DMS 273 treated with DMSO at 0.1 percent for 48 hours (cell line): ENCODE results near the gene PHLDB3.
"Not testable (repeated sequence)": the region's sequence is repeated elsewhere in the genome, so short reads cannot be mapped to it uniquely, and the experiment has no call there.

ENCODE experiments used
- DNase-seq: peaks from one replicate; lab custom pipeline; 2025; lab: John Stamatoyannopoulos, UW

The PHLDB3 gene

DNA sequence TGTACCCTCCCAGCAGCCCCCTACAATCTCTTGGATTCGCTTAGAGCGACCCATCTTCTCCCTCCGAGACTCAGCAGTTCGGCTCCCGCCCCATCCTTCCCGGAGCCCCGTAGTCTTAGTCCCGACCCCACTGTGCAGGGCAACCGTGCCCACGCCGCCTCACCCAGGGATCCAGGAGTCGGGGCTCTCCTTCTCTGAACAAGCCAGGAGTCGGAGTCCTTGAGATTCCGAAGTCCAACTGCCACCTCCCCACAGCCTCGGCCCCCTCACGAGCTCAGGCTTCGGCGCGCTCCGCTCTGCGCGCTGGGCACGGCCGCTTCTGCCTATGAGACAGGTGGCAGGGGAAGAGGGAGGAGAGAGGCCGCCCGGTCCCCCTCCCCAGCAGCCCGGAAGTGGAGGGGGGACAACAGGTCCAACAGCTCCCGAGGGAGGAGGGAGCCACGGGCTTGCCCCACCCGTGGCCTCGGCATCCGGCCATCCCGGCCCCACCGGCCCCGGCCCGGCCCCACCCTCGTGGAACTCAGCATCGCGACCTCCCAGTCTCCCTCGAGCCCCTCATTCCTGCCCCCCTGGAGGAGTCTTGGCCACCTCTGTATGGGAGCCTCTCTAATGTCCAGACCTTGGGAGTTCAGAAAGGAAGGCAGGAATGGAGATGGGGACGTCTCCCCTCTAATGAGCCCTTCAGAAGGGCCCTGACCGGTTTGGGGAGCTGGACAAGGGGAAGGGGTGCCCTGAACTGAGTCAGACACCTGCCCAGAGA lies at the start of gene PHLDB3:
Gene PHLDB3 (minus strand): TSS at position 321 of the 760 bp plus-strand sequence. CDS start 628 bp downstream, outside the sequence.
- no peak for DNase-seq

DNA sequence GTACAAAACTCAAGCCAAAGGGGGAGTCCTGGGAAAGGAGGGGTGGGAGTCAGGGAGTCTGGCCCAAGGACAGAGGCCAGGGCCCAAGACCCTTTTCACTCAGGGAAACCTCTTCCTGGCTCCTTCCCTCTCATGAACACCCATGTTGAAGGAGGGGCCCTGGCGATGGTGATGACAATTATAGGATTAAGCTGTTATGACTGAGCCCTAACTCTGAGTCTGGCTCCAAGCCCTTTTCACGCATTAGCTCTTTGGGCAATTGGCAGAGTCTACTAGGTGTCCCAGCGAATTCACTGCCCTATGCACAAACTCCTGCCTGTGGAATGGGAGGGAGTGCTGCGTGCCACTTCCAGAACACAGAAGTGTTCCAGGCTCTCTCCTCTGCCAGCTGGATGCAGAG lies 49.1 kb upstream of the PHLDB3 start:
- DNase-seq = no peak

DNA sequence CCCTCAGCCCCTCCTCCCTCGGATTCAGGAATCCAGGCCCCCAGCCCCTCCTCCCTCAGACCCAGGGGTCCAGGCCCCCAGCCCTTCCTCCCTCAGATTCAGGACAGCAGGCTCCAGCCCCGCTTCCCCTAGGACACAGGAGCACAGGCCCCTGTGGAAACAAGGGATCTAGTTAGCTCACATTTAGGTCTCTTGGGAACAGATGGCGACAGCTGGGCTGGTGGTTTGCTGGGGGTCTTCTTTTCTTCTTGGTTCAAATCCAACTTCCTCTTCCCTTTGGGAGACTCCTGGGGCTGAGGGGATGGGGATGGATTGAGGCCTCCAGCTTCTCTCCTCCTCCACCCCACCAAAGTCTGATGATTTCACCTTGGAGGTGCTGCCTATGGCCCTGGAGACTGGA lies 48.1 kb upstream of the PHLDB3 start:
- DNase-seq = no peak

DNA sequence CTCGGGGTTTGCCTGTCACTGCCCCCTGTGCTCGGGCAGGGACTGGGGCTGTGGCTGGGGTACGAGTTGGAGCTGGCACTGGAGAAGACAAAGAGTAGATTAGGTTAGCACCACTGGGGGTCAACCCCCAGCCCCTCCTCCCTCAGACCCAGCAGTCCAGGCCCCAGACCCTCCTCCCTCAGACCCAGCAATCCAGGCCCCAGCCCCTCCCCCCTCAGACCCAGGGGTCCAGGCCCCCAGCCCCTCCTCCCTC lies 47.6 kb upstream of the PHLDB3 start:
- no peak for DNase-seq

DNA sequence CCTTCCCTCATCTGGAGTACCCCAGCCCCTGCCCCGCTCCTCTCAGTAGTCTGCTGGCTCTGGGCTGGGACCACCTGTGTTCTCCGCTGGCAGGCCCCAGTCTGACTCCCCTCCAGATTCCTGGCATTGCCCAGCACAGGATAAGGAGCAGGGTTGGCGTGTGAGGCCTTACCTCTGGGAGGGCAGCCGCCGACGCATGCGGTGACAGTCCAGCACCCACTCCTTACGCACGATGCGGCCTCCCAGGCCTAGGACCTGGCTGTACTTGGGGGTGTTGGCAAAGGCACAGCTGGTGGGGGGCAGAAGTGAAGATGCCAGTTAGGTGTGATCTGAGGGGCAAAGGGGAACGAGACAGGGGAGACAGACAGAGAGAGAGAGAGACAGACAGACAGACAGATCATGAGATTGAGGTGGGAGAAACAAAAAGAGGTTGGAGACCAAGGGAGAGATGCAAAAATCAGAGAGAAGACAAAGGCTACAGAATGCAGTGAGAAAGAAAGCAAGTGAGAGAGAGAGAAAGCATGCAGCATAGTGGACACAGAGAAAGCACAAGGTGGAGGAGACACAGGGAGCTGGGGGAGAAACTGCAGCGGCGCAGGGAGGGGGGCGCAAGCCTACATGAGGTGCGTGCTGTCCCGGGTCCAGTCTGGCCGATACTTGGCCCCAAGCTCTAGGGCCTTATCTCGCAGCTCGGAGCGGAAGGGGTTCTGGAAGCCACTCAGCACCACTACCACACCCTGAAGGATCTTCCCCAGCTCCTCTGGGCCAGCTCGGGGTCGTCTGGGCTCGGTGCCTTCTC lies 47.1 kb upstream of the PHLDB3 start:
- DNase-seq = no peak

DNA sequence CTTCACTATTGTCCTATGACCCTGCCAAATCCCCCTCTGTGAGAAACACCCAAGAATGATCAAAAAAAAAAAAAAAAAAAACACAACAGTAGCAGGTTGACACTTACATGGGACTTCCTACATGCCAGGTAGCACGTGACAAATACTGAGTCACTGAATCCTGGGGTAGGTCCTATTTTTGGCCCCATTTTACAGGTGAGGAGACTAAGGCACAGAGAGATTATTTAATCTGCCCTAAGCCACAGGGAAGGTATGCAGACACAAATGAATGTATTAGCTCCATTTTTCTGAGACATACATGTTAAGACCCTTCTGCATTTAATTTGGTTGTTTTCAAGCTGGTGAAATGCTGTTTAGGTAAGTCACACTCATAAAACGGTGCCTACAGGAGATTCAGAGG lies 44.2 kb upstream of the PHLDB3 start:
- DNase-seq = no peak

DNA sequence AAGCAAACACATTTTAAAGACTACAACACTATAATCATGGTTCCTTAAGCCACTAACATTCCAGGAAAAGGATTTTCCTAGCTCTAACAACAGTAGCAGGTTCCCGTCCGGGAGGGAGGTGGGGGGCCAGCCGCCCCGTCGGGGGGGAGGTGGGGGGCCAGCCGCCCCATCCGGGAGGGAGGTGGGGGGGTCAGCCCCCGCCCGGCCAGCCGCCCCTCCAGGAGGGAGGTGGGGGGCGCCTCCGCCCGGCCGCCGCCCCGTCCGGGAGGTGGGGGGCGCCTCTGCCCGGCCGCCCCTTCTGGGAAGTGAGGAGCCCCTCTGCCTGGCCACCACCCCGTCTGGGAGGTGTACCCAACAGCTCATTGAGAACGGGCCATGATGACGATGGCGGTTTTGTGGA lies 43.4 kb upstream of the PHLDB3 start:
- not testable (repeated sequence) for DNase-seq

DNA sequence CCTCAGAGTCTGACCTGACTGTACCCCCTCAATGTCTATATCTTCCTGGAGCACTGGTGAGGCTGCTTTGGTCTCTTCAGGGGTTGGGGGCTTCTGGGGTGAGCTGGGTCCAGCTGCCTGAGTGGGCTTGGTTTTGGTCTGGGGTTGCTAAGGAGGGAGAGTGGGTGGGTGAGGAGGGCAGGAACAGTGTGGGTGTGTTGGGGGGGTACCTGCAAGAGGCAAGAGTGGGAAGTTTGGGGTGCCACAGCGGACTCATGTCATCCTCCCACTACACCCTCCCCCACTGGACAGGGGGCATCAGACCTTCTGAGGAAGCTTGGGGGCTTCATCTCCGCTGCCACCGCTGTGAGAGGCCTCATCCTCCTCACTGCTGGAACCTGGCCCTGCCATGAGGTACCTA lies 42.0 kb upstream of the PHLDB3 start:
- no peak for DNase-seq

DNA sequence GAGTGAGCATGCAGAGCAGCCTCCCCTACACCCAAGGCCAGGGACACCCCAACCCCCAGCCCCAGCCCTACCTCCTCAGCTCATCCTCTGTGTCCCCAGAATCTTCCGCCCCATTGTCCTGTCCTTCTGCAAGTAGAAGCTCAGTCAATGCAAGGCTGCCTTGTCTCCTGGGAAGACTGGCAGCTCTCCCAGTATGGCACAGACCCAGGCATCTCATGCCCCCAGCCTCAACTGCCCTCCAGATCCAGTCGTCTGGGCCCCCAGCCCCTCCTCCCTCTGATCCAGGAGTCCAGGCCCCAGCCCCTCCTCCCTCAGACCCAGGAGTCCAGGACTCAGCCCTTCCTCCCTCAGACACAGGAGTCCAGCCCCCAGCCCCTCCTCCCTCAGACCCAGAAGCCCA lies 41.4 kb upstream of the PHLDB3 start:
- no peak for DNase-seq

DNA sequence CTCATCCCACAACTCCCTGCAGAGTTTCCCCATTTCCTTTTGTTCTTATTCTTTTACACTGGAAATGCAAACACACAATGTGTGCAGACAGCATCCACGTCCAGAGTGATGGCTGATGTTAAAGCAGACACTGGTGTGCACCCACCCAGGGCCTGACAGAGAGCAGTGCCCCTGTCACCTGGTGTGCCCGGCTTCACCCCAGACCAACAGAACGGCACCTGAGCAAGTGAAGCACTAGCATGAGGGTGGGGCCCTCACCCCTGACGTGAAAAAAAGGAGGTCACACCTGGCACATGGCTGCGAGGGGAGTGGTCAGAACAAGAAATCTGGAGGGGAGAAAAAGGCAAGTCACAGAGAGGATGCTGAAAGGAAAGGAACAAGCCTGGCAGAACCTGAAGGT lies 40.7 kb upstream of the PHLDB3 start:
- no peak for DNase-seq

DNA sequence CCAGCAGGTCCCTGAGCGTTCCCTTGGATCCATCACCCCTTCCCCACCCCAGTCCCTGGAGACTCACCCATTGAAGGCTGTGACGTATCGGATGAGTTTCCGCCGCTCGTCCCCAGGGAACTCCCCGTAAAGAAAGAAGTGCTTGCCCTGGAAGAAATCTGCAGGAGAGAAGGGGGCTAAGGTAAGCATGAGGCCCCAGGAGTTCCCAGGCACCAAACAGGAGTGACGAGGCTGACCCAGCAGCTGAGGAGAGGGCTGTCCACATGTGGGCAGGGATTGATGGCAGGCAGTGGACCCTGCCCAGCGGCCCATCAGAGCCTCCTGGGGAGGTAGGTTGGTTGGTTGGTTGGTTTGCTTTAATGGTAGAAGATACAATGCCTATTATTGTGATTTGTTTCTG lies 39.5 kb upstream of the PHLDB3 start:
- no peak for DNase-seq

DNA sequence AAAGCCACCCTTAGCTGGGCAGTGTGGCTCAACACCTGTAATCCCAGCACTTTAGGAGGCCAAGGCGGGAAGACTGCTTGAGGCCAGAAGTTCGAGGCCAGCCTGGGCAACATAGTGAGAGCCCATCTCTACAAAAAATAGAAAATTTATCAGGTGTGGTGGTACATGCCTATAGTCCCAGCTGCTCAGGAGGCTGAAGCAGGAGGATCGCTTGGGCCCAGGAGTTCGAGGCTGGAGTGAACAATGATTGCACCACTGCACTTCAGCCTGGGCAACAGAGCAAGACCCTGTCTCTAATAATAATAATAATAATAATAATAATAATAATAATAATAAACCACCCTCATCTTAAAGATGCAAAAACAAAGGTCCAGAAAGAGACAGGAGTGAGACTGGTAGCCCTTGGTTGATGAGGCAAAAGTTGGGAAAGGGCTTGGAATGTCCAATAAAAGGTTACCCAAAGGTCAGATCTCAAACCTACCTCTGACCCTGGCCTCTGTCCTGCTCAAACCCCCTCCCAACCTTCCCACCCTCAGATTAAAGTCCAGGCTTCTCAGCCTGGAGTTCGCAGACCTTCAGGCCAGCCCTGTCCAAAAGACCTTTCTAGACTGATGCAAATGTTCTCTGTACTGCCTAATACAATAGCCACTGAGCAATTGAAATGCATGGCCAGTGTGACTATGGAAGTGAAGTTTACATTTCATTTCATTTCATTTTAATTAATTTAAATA lies 37.5 kb upstream of the PHLDB3 start:
- DNase-seq = no peak

DNA sequence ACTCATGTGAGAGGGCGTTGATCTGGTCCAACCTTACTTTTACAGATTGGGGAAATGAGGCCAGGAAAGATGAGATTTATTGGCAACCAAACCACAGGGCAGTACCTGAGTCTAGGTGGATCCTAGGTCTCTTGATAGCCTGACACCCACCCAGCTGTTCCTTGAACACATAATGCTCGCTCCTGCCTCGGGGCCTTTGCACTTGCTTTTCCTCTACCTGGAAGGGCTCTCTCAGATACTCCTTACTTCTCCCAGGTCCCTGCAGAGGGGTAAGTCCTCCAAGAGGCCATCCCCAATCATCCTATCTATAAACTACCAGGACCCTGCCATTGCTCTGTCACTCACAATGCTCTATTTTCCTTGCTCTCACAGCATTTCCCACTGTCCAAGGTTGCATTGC lies 35.8 kb upstream of the PHLDB3 start:
- DNase-seq = no peak

DNA sequence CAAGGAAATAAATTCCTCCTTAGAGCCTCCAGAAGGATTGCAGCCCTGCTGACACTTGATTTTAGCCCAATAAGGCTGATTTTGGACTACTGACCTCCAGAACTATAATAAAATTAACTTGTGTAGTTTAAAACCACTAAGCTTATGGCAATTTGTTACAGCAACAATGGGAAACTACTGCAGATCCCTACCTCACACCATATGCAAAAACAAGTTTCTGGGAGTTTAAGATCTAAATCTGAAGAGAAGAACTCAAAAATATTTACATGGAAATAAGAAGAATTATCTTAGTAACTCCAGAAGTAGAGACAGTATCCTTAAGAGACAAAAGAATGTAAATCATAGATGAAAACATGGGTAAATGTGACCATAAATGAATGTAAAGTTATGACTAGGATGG lies 34.4 kb upstream of the PHLDB3 start:
- no peak for DNase-seq

DNA sequence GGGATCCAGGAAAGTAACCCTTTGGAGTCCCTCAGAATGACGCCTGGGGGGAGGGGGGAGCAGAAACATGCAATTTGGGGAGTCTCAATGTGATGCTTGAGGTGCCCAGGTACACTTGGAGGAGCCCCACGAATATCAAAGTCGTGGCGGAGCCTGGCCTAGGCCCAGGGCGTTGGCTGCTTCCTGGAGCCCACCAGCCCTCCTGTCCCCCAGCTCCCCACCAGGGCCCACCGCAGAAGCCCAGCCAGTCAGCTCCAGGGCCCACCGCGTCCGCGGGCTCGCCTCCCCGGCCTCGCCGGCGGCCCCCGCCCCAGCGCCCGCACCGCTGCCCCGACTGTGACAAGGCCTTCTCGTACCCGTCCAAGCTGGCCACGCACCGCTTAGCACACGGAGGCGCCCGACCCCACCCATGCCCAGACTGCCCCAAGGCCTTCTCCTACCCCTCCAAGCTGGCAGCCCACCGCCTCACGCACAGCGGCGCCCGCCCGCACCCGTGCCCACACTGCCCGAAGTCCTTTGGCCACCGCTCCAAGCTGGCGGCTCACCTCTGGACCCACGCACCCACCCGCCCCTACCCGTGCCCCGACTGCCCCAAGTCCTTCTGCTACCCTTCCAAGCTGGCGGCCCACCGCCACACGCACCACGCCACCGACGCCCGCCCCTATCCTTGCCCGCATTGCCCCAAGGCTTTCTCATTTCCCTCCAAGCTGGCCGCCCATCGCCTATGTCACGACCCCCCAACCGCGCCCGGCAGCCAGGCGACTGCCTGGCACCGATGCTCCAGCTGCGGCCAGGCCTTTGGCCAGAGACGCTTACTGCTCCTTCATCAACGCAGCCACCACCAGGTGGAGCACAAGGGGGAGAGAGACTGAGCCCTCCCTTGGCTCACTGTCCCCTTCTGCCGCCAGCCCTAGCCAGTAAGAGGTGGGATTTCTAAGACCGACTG lies 30.5 kb upstream of the PHLDB3 start:
- peak; percentile 9 for DNase-seq

DNA sequence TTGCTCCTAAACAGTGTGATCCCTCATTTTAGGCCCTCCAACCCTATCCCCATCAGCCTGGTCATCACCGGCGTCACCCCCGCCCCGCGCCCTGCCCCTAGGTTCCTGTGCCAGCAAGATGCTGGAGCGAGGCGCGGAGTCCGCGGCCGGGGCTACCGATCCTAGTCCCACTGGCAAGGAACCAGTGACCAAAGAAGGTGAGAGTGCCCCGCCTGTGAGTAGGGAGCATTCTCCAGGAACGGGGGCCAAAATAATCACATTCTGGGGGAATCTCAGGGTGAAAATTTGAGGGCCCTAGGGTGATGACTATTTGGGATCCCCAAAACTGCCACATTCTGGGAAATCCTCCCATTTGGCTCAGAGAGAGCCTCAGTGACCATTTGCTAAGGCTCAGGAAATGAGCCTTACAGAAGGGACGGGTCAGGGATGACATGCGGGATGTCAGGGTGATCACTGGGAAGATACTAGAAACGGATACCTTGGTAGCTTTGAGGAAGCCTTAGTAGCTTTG lies 29.8 kb upstream of the PHLDB3 start:
- DNase-seq = no peak

DNA sequence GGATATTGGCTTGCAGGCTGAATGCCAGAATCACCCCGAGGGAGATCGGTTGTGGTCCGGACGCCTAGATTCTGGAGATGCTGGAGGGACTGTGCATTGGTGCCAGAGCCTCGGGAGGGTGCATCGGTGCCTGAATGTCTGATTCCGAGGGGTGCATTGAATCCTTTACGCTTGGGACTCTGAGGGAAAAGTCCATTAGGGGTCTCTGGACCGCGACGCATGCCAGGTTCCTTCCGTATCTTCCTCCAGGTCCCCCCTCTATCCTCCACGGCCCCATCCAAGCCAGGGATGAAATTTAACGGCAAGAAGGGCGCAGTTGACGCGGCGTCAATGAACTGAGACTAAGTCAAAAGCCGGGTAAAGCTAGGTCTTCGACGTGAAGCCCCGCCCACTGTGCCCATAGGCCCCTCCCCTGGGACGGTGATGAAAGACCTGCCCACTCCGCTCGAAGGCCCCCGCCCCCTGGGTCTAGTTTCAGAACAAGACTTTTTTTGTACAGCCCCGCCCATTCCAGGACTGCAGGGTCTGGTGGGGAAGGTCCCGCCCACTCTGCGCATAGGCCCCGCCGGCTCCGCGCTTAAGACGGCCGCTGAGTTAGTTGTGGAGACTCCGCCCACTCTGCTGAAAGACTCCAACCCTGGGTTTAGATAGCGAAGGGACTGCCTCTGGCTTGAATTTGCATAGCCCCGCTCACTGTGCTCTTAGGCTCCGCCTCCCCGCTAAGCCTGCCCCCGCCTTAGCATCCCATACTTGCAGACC lies 29.2 kb upstream of the PHLDB3 start:
- peak; percentile 94 for DNase-seq

DNA sequence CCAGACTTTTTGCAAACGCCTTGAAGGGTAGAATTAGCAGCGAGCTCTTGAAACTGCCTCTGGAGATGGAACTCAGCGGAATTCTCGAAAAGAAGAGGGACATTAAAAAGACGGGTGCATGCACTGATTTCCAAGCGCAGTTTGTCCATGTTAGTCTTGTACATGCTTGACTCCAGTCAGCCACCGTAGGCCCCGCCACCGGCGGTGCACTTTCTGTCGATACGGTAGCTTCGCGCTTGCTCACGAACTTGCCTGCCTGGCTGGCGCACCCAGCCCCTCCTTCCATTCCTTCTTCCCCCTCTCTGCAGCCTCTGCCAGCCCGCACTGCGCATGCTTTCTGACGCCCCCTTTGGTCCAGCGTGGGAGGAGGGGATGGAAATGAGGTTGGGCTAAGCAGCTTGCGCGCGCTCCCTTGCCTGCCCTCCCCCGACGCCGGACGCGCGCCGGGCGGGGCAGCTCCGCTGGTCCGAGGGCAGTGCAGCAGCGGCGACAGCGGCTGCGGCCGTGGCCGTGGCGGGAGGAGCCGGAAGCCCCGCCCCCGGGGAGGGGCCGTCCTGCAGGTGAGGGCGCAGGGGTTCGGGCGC lies 28.5 kb upstream of the PHLDB3 start, which contains the start of gene ZNF575:
Gene ZNF575 (plus strand): TSS at position 227 of the 584 bp plus-strand sequence. CDS start 1,235 bp downstream, outside the sequence.
- DNase-seq = peak; percentile 74

DNA sequence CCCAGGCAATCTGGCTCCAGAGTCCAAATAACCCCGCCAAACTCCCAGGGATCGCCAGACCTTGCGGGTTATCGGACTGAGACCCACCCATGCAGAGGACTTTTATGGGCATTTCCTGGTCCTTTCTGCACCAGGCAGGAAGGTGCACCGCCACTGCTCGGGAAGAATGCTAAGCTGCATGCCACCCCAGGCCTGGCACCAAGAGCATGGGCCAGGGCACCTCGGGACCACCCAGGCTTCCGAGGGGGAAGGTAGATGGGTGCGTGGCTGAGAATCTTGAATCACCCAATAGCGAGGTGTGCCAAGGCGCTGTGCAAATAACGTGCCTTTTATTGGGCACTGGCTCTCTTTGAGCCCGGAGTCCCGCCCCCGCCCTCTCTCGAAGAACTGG lies 28.0 kb upstream of the PHLDB3 start:
- DNase-seq = no peak

DNA sequence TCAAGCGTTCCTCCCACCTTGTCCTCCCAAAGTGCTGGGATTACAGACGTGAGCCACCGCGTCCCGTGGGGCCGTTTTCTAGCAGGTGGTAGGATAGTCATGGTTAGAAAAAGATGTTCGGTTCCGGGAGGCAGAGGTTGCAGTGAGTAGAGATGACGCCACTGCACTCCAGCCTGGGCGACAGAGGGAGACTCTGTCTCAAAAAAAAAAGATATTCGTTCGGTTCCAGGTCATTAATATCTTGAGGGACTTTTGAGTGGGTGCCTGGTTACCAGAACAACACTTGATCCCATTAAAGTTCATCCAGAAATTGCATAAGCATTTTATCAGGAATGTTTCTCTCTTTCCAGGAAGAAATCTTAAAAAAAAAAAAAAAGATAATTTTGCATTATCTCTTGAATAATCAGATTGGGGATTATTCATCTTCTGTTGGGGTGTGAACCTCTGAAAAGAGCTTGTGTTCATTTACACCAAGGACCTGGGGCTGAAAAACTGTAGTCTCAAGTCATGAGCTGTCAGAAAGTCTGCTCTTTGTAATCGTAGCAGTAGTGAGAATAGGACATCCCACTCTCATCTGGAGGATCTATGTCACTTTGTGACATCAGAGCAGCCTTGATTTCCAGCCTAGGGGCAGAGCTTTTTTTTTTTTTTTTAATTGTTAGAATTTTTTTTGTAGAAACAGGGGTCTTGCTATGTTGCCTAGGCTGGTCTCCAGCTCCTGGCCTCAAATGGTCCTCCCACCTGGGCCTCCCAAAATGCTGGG lies 23.5 kb upstream of the PHLDB3 start:
- DNase-seq = no peak
